Putamen (tissue), 1 donor: ENCODE measurements around the gene FTO.

Experiments
- DNase-seq: peaks from one replicate; pipeline ENCODE4 v3.0.0-alpha.2; 2016; ENCODE audit warnings: low spot score

Gene FTO

DNA sequence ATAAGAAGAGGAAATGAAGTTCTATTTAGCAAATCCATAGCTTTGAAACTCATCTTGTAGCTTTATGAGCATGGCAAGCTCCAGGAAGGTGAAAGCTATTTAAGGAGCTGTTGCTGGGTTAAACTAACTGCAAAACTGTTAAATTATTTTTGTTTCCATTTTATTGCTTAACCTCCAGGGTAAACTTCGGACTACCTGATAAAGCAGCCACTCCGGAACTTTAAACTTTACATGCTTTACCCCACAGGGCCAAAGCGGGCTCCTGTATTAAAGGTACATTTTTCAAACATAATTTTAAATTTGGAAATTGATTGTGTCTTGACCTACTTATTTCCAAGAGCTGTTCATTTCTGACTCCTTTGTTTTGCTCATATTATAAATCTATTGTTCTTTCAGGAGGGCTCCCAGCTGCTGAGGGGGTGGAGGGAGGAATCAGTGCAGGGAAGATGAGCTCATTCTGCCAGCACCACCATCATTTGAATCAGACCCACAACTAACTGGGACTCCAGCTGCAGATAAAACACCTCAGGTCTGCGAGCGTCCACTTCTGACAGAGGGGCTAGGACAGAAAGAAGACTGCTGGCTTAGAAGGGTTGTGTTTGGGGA is 424.8 kb downstream of the FTO start:
- DNase-seq, result peak; percentile 60

GRCh38 chr16:54129810-54130209 is 425.9 kb downstream of the FTO start:
- no peak for DNase-seq

GRCh38 chr16:54135361-54136275 is 431.7 kb downstream of the FTO start:
- no peak for DNase-seq

GRCh38 chr16:54136276-54136625 is 432.3 kb downstream of the FTO start:
- DNase-seq, result no peak

DNA sequence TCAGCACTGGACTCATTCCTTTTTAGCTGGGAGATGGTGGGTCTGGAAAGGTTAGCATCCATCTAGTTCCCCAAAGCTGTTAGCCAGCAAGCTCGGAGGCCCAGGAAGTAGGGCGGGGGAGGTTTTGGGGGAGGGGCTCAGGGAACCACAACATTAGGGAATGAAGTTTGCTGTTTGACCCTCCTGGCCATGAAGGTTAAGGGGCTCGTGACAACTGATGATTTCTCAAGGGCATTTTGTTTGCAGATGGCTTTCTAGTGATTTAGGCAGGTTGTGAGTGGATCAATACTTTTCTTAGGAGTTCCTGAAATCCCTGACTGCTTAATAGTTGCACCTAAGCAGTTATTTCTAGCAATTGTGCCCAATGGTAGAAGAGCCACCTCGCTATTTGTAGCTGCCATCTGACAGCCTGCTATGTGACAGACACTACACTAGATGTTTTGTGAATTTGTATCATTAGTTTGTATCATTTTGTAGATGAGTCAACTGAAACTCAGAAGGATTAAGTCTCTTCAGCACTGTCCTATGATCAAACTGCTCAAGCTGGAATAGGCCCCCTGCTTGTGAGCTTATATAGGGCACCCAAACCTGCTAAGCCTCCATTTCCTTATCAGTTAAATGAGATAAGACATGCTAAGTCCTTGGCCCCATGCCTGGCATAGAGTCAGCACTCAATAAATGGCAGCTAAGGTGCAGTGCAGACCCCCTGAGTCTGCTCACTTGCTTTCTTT is 436.3 kb downstream of the FTO start:
- no peak for DNase-seq

DNA sequence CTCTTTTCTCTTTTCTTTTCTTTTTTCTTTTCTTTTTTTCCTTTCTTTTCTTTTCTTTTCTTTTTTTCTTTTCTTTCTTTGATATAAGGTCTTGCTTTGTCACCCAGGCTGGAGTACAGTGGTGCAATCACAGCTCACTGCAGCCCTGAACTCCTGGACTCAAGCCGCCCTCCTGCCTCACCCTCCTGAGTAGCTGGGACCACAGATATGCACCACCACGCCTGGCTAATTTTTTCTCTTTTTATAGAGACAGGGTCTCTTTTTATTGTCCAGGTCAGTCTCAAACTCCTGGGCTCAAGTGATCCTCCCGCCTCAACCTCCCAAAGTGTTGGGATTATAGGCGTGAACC is 436.8 kb downstream of the FTO start:
- DNase-seq, result no peak

DNA sequence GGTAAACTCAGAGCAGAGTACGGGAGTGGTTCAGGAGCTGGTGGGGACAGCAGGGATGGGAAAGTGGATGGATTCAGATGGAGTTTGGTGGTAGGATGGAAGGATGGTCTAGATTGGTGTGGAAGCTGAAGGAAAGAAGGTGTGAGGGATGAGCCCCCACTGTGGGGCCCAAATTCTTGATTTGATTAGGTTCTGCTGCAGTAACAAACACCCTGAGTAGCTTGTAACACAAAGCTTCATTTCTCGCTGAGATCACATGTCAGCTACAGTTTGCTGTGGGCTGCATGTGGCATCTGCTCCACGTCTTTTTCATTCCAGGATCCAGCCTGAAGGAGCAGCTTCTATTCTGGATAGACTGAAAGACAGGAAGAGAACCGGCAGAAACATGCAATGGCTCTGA is 438.8 kb downstream of the FTO start:
- no peak for DNase-seq

GRCh38 chr16:54143410-54143809 is 439.5 kb downstream of the FTO start:
- no peak for DNase-seq

DNA sequence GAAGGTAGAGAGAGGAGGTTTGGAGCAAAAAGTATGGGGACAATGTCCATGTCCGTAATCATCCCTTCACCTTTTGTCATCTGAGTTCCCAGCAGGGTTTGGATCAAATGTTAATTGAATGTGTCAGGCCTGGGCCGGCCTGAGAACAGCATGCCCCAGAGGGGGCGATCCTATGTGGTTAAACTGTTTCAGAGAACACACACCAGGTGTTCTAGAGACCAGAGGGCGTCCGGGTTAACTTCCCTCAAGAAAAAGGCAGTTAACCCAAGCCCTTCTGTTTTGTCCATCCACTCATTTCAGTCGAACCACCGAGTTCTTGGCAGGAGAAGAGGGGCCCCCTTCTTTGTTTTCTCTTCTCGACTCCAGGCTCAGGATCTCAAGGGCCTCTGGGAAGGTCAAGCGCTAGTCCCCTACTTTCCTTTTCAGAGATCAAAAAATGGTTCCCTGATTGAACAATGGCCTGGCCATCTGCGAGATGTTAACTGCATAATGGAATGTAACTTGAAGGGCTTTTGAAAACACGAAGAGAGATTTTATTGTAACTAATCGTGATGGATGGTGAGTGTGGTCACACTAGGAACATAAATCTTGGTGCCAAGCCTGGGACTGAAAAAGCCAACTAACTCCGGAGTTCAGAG is 440.1 kb downstream of the FTO start:
- no peak for DNase-seq

DNA sequence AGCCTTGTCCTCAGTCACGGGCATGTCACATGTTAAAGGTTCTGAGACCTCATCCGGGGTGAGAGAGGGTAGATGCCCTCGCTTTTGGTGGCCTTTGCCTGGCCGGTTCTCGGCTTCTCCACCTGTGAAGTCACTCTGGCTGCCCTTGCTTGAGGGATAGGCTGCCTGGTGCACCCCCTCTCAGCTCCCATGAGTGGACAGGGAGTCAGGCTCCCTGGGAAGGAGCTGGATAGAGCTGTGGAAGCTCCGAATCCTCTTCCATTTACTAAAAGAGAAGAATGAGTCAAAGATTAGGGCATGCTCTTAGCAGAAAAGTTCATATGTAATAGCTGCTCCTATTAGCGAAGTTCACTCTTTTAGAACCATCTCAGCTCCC is 440.6 kb downstream of the FTO start:
- DNase-seq, result no peak

GRCh38 chr16:54145881-54146280 is 441.9 kb downstream of the FTO start:
- DNase-seq, result no peak

DNA sequence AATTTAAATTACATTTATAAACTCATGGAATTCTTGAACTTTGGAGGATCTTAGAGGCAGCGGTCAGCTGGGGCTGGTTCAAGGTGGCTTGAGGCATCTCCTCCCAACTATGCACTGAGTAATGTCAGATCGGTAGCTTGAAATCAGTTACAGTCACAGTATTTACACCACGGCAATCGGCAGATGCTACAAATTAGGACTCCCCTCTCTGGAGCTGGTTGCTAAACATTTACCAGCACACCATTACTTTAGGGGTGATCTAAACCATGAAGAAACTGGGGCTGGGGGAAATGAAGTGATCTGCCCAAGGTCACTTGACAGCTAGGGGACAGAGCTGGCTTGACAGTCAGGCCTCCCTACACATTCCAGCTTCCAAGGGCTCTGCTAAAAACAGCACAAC is 445.0 kb downstream of the FTO start:
- no peak for DNase-seq

- DNase-seq, result no peak
Measured at GRCh38 chr16:54150861-54151260, 446.9 kb downstream of the FTO start.

DNA sequence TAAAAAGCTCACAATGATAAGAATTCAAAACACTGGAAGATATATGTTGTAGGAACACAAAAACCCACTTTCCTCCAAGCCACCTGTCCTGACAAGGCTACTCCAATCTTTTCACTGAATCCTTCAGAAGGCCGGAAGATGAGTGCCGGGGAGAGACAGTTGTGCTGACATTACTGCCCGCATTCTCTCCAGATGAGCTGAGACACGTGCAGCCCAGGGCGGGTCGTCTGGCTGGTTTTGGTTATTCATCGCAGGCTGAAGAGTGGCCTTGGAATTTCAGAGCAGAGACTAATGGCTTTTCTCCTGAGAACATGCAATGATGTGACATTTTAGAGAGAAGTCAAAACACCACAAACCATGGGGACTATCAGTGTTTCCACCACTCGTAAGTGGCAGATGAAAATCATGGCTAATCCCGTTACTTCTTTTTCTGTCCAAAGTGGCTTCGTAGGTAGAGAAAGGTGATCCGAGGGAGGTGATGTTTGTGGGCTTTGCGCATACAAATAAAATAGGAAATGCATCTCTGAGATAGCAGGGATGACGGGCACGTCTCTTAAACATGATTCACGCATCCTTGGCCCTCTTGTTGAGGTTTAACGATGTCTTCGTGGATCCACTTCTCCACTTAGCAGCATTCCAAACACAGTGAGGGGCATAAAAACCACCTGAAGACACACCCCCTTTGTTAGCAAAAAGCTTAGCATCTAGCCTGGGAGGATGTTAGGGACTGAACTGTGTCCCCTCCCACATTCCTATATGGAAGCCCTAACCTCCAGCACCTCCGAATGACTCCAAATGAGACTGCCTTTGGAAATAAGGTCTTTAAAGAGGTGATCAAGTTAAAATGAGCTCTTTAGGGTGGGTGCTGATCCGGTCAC is 448.6 kb downstream of the FTO start:
- no peak for DNase-seq

- no peak for DNase-seq
Measured at GRCh38 chr16:54153240-54153934, 449.4 kb downstream of the FTO start.

GRCh38 chr16:54156349-54156748 is 452.4 kb downstream of the FTO start:
- no peak for DNase-seq

DNA sequence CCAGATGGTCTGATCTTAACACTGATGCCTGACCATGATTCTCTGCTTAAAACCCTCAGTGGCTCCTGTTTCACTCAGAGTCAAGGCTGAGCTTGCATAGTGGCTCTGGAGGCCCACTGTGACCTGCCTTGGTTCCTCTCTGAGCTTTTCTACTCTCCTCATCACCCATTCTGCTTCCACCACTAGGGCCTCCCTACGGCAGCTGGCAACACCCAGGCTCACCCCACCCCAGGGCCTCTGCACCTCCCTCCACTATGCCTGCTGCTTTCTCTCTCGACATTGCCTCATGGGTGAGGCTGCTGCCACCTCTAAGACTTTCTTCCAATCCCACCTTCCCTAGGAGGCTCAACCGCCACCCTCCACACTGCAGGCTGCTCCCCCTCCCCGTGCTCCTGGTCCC is 455.0 kb downstream of the FTO start:
- DNase-seq, result no peak

DNA sequence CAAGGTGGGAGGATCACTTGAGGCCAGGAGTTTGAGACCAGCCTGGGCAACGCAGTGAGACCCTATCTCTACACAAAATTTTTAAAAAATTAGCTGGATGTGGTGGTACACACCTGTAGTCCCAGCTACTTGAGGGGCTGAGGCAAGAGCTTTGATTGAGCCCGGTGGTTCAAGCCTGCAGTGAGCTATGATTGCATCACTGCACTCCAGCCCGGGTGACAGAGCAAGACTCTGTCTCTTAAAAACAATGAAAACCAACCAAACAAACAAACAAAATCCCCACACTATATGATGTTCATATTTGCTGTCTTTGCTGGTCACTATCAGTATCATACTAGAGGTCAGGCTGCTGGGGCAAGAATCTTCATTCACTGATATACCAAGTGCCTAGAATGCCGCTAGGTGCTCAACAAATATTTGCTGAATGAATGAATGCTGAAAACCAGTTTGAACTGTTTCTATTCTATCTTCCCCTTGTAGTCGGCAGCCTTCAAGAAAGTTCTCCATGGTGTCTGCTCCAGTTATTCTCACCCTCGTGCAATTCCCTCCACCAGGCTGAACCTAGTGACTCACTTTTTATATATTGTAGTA is 455.6 kb downstream of the FTO start:
- DNase-seq, result no peak

DNA sequence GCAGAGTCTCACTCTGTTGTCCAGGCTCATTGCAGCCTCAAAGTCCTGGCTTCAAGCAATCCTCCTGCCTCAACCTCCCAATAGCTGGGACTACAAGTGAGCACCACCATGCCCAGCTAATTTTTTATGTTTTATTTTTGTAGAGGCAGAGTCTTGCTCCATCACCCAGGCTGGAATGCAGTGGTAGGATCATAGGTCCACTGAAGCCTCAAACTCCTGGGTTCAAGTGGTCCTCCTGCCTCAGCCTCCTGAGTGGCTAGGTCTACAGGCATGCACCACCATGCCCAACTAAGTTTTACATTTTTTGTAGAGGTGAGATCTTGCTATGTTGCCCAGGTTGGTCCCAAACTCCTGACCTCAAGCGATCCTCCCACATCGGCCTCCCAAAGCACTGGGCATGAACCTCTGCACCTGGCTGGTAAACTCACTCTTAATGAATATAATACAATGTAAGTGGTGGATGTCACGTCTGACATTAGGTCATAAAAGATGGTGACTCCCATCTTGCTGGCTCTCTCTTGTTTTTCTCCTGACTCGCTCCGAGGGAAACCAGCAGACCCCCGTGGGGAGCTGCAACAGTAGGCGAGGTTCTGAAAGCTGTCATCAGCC is 456.4 kb downstream of the FTO start:
- DNase-seq, result no peak
